GM20000 (cell line): Measurements from ENCODE around the gene KLK1.

ENCODE experiments used
- DNase-seq: peaks from one replicate; pipeline ENCODE4 v3.0.0; 2012; ENCODE audit warnings: low spot score
- CTCF ChIP-seq: IDR thresholded peaks from 2 replicates; pipeline ENCODE4 v1.5.1; 2012; ENCODE audit warnings: mild to moderate bottlenecking, control low read depth; ENCODE audit errors: extremely low read depth, missing control alignments

Gene KLK1

GRCh38 chr19:50798659-50799546 is 24.7 kb downstream of the KLK1 start:
- no peak for TF ChIP-seq CTCF
- DNase-seq: no peak

- no peak for DNase-seq
- no peak for TF ChIP-seq CTCF
These were observed 25.6 kb downstream of the KLK1 start for GRCh38 chr19:50797781-50798658.

- no peak for TF ChIP-seq CTCF
- no peak for DNase-seq
These were observed 26.2 kb downstream of the KLK1 start for GRCh38 chr19:50797429-50797780.

- no peak for TF ChIP-seq CTCF
These were observed 26.8 kb downstream of the KLK1 start for GRCh38 chr19:50796634-50797428.

GRCh38 chr19:50796128-50796633 is 27.4 kb downstream of the KLK1 start:
- DNase-seq: no peak
- TF ChIP-seq CTCF: no peak

More at GRCh38 chr19:50796634-50797428, 26.8 kb downstream of the KLK1 start:
- no peak for DNase-seq

- no peak for DNase-seq
- no peak for TF ChIP-seq CTCF
These were observed 27.9 kb downstream of the KLK1 start for GRCh38 chr19:50795664-50796073.
